Activated CD8-positive, alpha-beta T cell treated with anti-CD3 and anti-CD28 coated beads, Interleukin-2, amount 10 ng/mL, durations not matched to agents 7 days and 5 days (primary cell): ENCODE results near the gene PTPN20. TPM values are rescaled to one million over a fixed set of nuclear protein-coding genes. Genes with fewer than 3 reads are reported as not detected.
A peak's percentile ranks its signal among the peaks of the same experiment; 100 is the strongest.

Experiments used
- ATAC-seq: fragments of 150-1000 bp; cut with Tn5 transposase; one replicate; pipeline ENCODE4 v1.10.0; 2021; ENCODE audit warnings: moderate library complexity
- CTCF ChIA-PET: fragments of 350-600 bp; sonication (Branson Sonifier 250); formaldehyde crosslinking; loops from one replicate; lab custom pipeline; 2021; ENCODE audit warnings: antibody characterized with exemption; lab: Charles Lee
- POLR2A ChIA-PET: fragments of 350-600 bp; sonication (Branson Sonifier 250); formaldehyde crosslinking; loops from one replicate; lab custom pipeline; 2021; ENCODE audit warnings: antibody characterized with exemption; lab: Charles Lee
- DNase-seq: peaks from one replicate; pipeline ENCODE4 v3.0.0-alpha.2; 2020
- H3K27ac Mint-ChIP-seq: one replicate; pipeline ENCODE4 v1.8.0; 2021; ENCODE audit warnings: mild to moderate bottlenecking, mixed read lengths
- H3K27me3 Mint-ChIP-seq: one replicate; pipeline ENCODE4 v1.8.0; 2021; ENCODE audit warnings: low read depth, mixed read lengths
- H3K36me3 Mint-ChIP-seq: one replicate; pipeline ENCODE4 v1.8.0; 2021; ENCODE audit warnings: low read depth, mixed read lengths
- H3K4me1 Mint-ChIP-seq: one replicate; pipeline ENCODE4 v1.8.0; 2021; ENCODE audit warnings: low read depth, mixed read lengths
- H3K4me3 Mint-ChIP-seq: one replicate; pipeline ENCODE4 v1.8.0; 2021; ENCODE audit warnings: mild to moderate bottlenecking, mixed read lengths
- H3K9me3 Mint-ChIP-seq: one replicate; pipeline ENCODE4 v1.8.0; 2022; ENCODE audit warnings: mixed read lengths; ENCODE audit not compliant: insufficient read depth
- total RNA-seq, 2 experiments: library from RNA; stranded (reverse); gene quantifications; one replicate each; pipeline ENCODE4 v1.2.3, GENCODE V29; 2021

PTPN20 gene
- total RNA-seq, 2 experiments from 2014 or later = not detected

GRCh38 chr10:47047127-47047504 lies 135.9 kb downstream of the PTPN20 start:
- POLR2A ChIA-PET = interaction anchor here (0.6 to 2.2 kb wide), 3 partner anchors 168 to 268 kb away, joined by 3 to 14 read pairs (median 3); no protein-coding TSS in a partner anchor
- CTCF ChIA-PET = interaction anchor here (0.6 to 5.3 kb wide), 46 partner anchors 8 to 349 kb away, joined by 3 to 238 read pairs (median 5); no protein-coding TSS in a partner anchor
- no peaks in the 10 kb centered on the region for H3K27me3 Mint-ChIP-seq

GRCh38 chr10:47047577-47048525 lies 136.6 kb downstream of the PTPN20 start:
- H3K36me3 Mint-ChIP-seq = no peaks in the 10 kb centered on the region
- peak; percentile 85 for ATAC-seq
- H3K4me3 Mint-ChIP-seq = no peak overlapping the region
- ChIA-PET CTCF (interaction anchor here (0.6 to 5.3 kb wide), 56 partner anchors 8 to 348 kb away, joined by 3 to 238 read pairs (median 4); no protein-coding TSS in a partner anchor), POLR2A (interaction anchor here (0.6 to 2.2 kb wide), 3 partner anchors 168 to 268 kb away, joined by 3 to 14 read pairs (median 3); no protein-coding TSS in a partner anchor)
- peak overlapping the region; percentile 67 for H3K27ac Mint-ChIP-seq
- H3K27me3 Mint-ChIP-seq = no peaks in the 10 kb centered on the region
- DNase-seq = peak; percentile 80
- H3K4me1 Mint-ChIP-seq = peaks cover 13% of the 10 kb centered on the region
- H3K9me3 Mint-ChIP-seq = no peaks in the 10 kb centered on the region

More at GRCh38 chr10:47047127-47047504, 135.9 kb downstream of the PTPN20 start:
- Mint-ChIP-seq H3K4me3 (no peak overlapping the region), H3K36me3 (no peaks in the 10 kb centered on the region), H3K27ac (no peak overlapping the region), H3K9me3 (no peaks in the 10 kb centered on the region), H3K4me1 (peaks cover 13% of the 10 kb centered on the region)
- DNase-seq (no peak), ATAC-seq (peak; percentile 22)

GRCh38 chr10:47048526-47048905 lies 137.3 kb downstream of the PTPN20 start:
- DNase-seq (peak; percentile 25), ATAC-seq (no peak)
- Mint-ChIP-seq H3K9me3 (no peaks in the 10 kb centered on the region), H3K4me3 (no peak overlapping the region), H3K36me3 (no peaks in the 10 kb centered on the region), H3K27ac (peak overlapping the region; percentile 67), H3K27me3 (no peaks in the 10 kb centered on the region), H3K4me1 (peaks cover 13% of the 10 kb centered on the region)
- POLR2A ChIA-PET = interaction anchor here (2.2 kb wide), 1 partner anchor 263 kb away, joined by 14 read pairs; no protein-coding TSS in a partner anchor
- CTCF ChIA-PET = interaction anchor here (0.7 to 5.3 kb wide), 33 partner anchors 9 to 322 kb away, joined by 3 to 238 read pairs (median 6); no protein-coding TSS in a partner anchor

GRCh38 chr10:47049056-47049851 lies 138.0 kb downstream of the PTPN20 start:
- POLR2A ChIA-PET = interaction anchor here (2.2 kb wide), 1 partner anchor 263 kb away, joined by 14 read pairs; no protein-coding TSS in a partner anchor
- H3K9me3 Mint-ChIP-seq = no peaks in the 10 kb centered on the region
- no peak overlapping the region for H3K4me3 Mint-ChIP-seq
- H3K27ac Mint-ChIP-seq = no peak overlapping the region
- no peaks in the 10 kb centered on the region for H3K27me3 Mint-ChIP-seq
- CTCF ChIA-PET = interaction anchor here (0.7 to 5.3 kb wide), 19 partner anchors 11 to 321 kb away, joined by 3 to 238 read pairs (median 6); no protein-coding TSS in a partner anchor
- H3K36me3 Mint-ChIP-seq = no peaks in the 10 kb centered on the region
- peaks cover 13% of the 10 kb centered on the region for H3K4me1 Mint-ChIP-seq
- DNase-seq = no peak
- no peak for ATAC-seq

- ChIA-PET POLR2A (no interaction called here), CTCF (interaction anchor here (1.5 to 5.3 kb wide), 5 partner anchors 10 to 262 kb away, joined by 4 to 238 read pairs (median 10); no protein-coding TSS in a partner anchor)
- ATAC-seq (no peak), DNase-seq (no peak)
- H3K36me3 Mint-ChIP-seq = no peaks in the 10 kb centered on the region
- no peak overlapping the region for H3K27ac Mint-ChIP-seq
- no peaks in the 10 kb centered on the region for H3K27me3 Mint-ChIP-seq
- H3K4me1 Mint-ChIP-seq = peaks cover 13% of the 10 kb centered on the region
- no peak overlapping the region for H3K4me3 Mint-ChIP-seq
- H3K9me3 Mint-ChIP-seq = no peaks in the 10 kb centered on the region
These were observed 138.7 kb downstream of the PTPN20 start for GRCh38 chr10:47049906-47050305.

GRCh38 chr10:47050618-47051455 lies 139.6 kb downstream of the PTPN20 start:
- no peak for ATAC-seq
- ChIA-PET POLR2A (interaction anchor here (0.8 kb wide), 1 partner anchor 228 kb away, joined by 3 read pairs; no protein-coding TSS in a partner anchor), CTCF (interaction anchor here (0.9 to 2.6 kb wide), 4 partner anchors 12 to 260 kb away, joined by 3 to 15 read pairs (median 4); no protein-coding TSS in a partner anchor)
- Mint-ChIP-seq H3K36me3 (no peaks in the 10 kb centered on the region), H3K4me1 (peaks cover 13% of the 10 kb centered on the region), H3K27ac (no peak overlapping the region), H3K9me3 (no peaks in the 10 kb centered on the region), H3K4me3 (no peak overlapping the region), H3K27me3 (no peaks in the 10 kb centered on the region)
- DNase-seq = no peak

- CTCF ChIA-PET = interaction anchor here (0.9 to 2.6 kb wide), 4 partner anchors 11 to 259 kb away, joined by 3 to 15 read pairs (median 4); no protein-coding TSS in a partner anchor
- no peak for DNase-seq
- Mint-ChIP-seq H3K4me3 (no peak overlapping the region), H3K27ac (no peak overlapping the region), H3K4me1 (peaks cover 21% of the 10 kb centered on the region), H3K36me3 (no peaks in the 10 kb centered on the region), H3K9me3 (no peaks in the 10 kb centered on the region), H3K27me3 (no peaks in the 10 kb centered on the region)
- POLR2A ChIA-PET = interaction anchor here (0.8 kb wide), 1 partner anchor 227 kb away, joined by 3 read pairs; no protein-coding TSS in a partner anchor
- no peak for ATAC-seq
These were observed 140.6 kb downstream of the PTPN20 start for GRCh38 chr10:47051741-47052238.
